Amniotic stem cell (primary cell): ENCODE results near the gene CRNN.

Source experiments
- DNase-seq: peaks from one replicate; lab custom pipeline; 2025; lab: John Stamatoyannopoulos, UW

The CRNN gene

GRCh38 chr1:152419917-152420316, 5.9 kb upstream of the CRNN start:
- DNase-seq = no peak

GRCh38 chr1:152415454-152416227, 1.6 kb upstream of the CRNN start:
- no peak for DNase-seq

GRCh38 chr1:152412756-152413155, 1.3 kb downstream of the CRNN start:
- no peak for DNase-seq

GRCh38 chr1:152411134-152411533, 2.9 kb downstream of the CRNN start:
- no peak for DNase-seq

GRCh38 chr1:152410599-152410998, 3.5 kb downstream of the CRNN start:
- DNase-seq = no peak

GRCh38 chr1:152410028-152410427, 4.0 kb downstream of the CRNN start:
- DNase-seq = no peak

- DNase-seq = no peak
Observed at GRCh38 chr1:152408664-152409063, 5.4 kb downstream of the CRNN start.

- DNase-seq = no peak
Observed at GRCh38 chr1:152398812-152399698, 15.0 kb downstream of the CRNN start.

GRCh38 chr1:152397474-152397873, 16.6 kb downstream of the CRNN start:
- no peak for DNase-seq

GRCh38 chr1:152394151-152394550, 19.9 kb downstream of the CRNN start:
- no peak for DNase-seq

- DNase-seq = no peak
Observed at GRCh38 chr1:152392909-152393308, 21.2 kb downstream of the CRNN start.

- DNase-seq = no peak
Observed at GRCh38 chr1:152388889-152389288, 25.2 kb downstream of the CRNN start.

GRCh38 chr1:152386940-152387339, 27.1 kb downstream of the CRNN start:
- DNase-seq = no peak

GRCh38 chr1:152380932-152381331, 33.1 kb downstream of the CRNN start:
- no peak for DNase-seq

- no peak for DNase-seq
Observed at GRCh38 chr1:152374451-152374850, 39.6 kb downstream of the CRNN start.

- DNase-seq = no peak
Observed at GRCh38 chr1:152372672-152373071, 41.4 kb downstream of the CRNN start.

- no peak for DNase-seq
Observed at GRCh38 chr1:152367436-152367835, 46.6 kb downstream of the CRNN start.

GRCh38 chr1:152359906-152360305, 54.2 kb downstream of the CRNN start, which contains the start of gene FLG2:
Gene FLG2 (minus strand): TSS chr1:152360006. CDS start chr1:152358884, 1,122 bp downstream.
- DNase-seq = no peak
